Mesendoderm (in vitro differentiated cells): ENCODE data around the gene RUNX2.
A peak's percentile ranks its signal among the peaks of the same experiment; 100 is the strongest.

Experiments
- DNase-seq: peaks from one replicate; pipeline ENCODE4 v3.0.0; 2013
- H2AK5ac ChIP-seq: 2 replicates; pipeline ENCODE4 v1.6.1; 2013; ENCODE audit warnings: low read length, inconsistent platforms
- H2BK120ac ChIP-seq: 2 replicates; pipeline ENCODE4 v1.6.1; 2013; ENCODE audit warnings: low read depth, mild to moderate bottlenecking, low read length, moderate library complexity, mixed read lengths
- H2BK15ac ChIP-seq: replicated peaks from 2 replicates; pipeline ENCODE4 v1.6.1; 2013; ENCODE audit warnings: low read depth, mild to moderate bottlenecking, moderate library complexity
- H2BK5ac ChIP-seq: 2 replicates; pipeline ENCODE4 v1.6.1; 2013; ENCODE audit warnings: low read length, inconsistent platforms
- H3K18ac ChIP-seq: 2 replicates; pipeline ENCODE4 v1.6.1; 2013; ENCODE audit warnings: mild to moderate bottlenecking, low read length, mixed read lengths
- H3K23ac ChIP-seq: one replicate; pipeline ENCODE4 v1.6.1; 2013; ENCODE audit warnings: low read length
- H3K27ac ChIP-seq: 2 replicates; pipeline ENCODE4 v1.5.1; 2013; ENCODE audit warnings: low read depth, mild to moderate bottlenecking, inconsistent platforms, low read length, moderate library complexity
- H3K27me3 ChIP-seq: 2 replicates; pipeline ENCODE4 v1.6.1; 2013; ENCODE audit warnings: low read length, control low read depth, mild to moderate bottlenecking, inconsistent platforms; ENCODE audit not compliant: insufficient read depth, poor library complexity
- H3K36me3 ChIP-seq: 2 replicates; pipeline ENCODE4 v1.6.1; 2013; ENCODE audit warnings: low read length, inconsistent platforms; ENCODE audit not compliant: control insufficient read depth, insufficient read depth
- H3K4ac ChIP-seq: one replicate; pipeline ENCODE4 v1.6.1; 2013; ENCODE audit warnings: low read depth, mild to moderate bottlenecking, low read length, moderate library complexity
- H3K4me1 ChIP-seq: 2 replicates; pipeline ENCODE4 v1.6.1; 2013; ENCODE audit warnings: low read depth, low read length, inconsistent platforms; ENCODE audit not compliant: control insufficient read depth
- H3K4me2 ChIP-seq: 2 replicates; pipeline ENCODE4 v1.6.1; 2013; ENCODE audit warnings: low read length
- H3K4me3 ChIP-seq: 2 replicates; pipeline ENCODE4 v1.5.1; 2013; ENCODE audit warnings: mild to moderate bottlenecking, low read length
- H3K56ac ChIP-seq: one replicate; pipeline ENCODE4 v1.6.1; 2013; ENCODE audit warnings: low read length
- H3K79me1 ChIP-seq: 2 replicates; pipeline ENCODE4 v1.6.1; 2013; ENCODE audit warnings: low read length, inconsistent platforms
- H3K79me2 ChIP-seq: 2 replicates; pipeline ENCODE4 v1.6.1; 2013; ENCODE audit warnings: mild to moderate bottlenecking, low read length; ENCODE audit not compliant: control insufficient read depth, insufficient read depth
- H3K9ac ChIP-seq: 2 replicates; pipeline ENCODE4 v1.6.1; 2013; ENCODE audit warnings: low read length, inconsistent platforms
- H4K5ac ChIP-seq: one replicate; pipeline ENCODE4 v1.6.1; 2013; ENCODE audit warnings: low read length
- H4K8ac ChIP-seq: one replicate; pipeline ENCODE4 v1.6.1; 2013; ENCODE audit warnings: low read depth, mild to moderate bottlenecking, control low read depth, low read length, moderate library complexity
- WGBS: extraction: QIAGEN DNeasy Blood & Tissue Kit; methylation state at CpG from one replicate; pipeline ENCODE4 v1.1.7; 2013; ENCODE audit warnings: low lambda C conversion rate, missing lambda C conversion rate; ENCODE audit not compliant: insufficient coverage; ENCODE audit errors: extremely low coverage; 5-methylcytosine and 5-hydroxymethylcytosine counted together

The RUNX2 gene

GRCh38 chr6:45563844-45564243, 235.7 kb downstream of the RUNX2 start:
- Histone ChIP-seq H3K36me3 (no peaks in the 10 kb centered on the region), H4K8ac (no peak overlapping the region), H3K27ac (no peak overlapping the region), H2BK5ac (no peak overlapping the region), H3K4me2 (no peak overlapping the region), H3K4ac (no peak overlapping the region), H3K56ac (no peak overlapping the region), H3K4me1 (no peaks in the 10 kb centered on the region), H3K79me1 (no peaks in the 10 kb centered on the region), H3K18ac (no peak overlapping the region), H2BK15ac (no peak overlapping the region), H2AK5ac (no peak overlapping the region), H3K27me3 (no peaks in the 10 kb centered on the region), H4K5ac (no peak overlapping the region), H3K79me2 (no peaks in the 10 kb centered on the region), H3K9ac (no peak overlapping the region), H2BK120ac (no peak overlapping the region), H3K4me3 (no peak overlapping the region), H3K23ac (no peak overlapping the region)
- no CpG with 5 or more reads among the region's 2 CpGs for WGBS
- no peak for DNase-seq

- no peak overlapping the region for H3K4me2 ChIP-seq
- H3K18ac ChIP-seq, result no peak overlapping the region
- no CpG with 5 or more reads among the region's 4 CpGs for WGBS
- H3K4me1 ChIP-seq, result no peaks in the 10 kb centered on the region
- no peaks in the 10 kb centered on the region for H3K27me3 ChIP-seq
- H2BK120ac ChIP-seq, result no peak overlapping the region
- no peak overlapping the region for H2AK5ac ChIP-seq
- H3K79me1 ChIP-seq, result no peaks in the 10 kb centered on the region
- H4K5ac ChIP-seq, result no peak overlapping the region
- no peak overlapping the region for H3K23ac ChIP-seq
- no peak overlapping the region for H2BK15ac ChIP-seq
- no peak overlapping the region for H2BK5ac ChIP-seq
- no peaks in the 10 kb centered on the region for H3K36me3 ChIP-seq
- H3K27ac ChIP-seq, result no peak overlapping the region
- H3K4ac ChIP-seq, result no peak overlapping the region
- H4K8ac ChIP-seq, result no peak overlapping the region
- peak; percentile 96 for DNase-seq
- H3K9ac ChIP-seq, result no peak overlapping the region
- H3K56ac ChIP-seq, result no peak overlapping the region
- H3K4me3 ChIP-seq, result no peak overlapping the region
- no peaks in the 10 kb centered on the region for H3K79me2 ChIP-seq
These were observed 238.8 kb downstream of the RUNX2 start for GRCh38 chr6:45566882-45567281.

- Histone ChIP-seq H2AK5ac (no peak overlapping the region), H3K23ac (no peak overlapping the region), H2BK15ac (no peak overlapping the region), H3K27me3 (no peaks in the 10 kb centered on the region), H3K18ac (no peak overlapping the region), H2BK5ac (no peak overlapping the region), H3K36me3 (no peaks in the 10 kb centered on the region), H4K8ac (no peak overlapping the region), H3K4me1 (no peaks in the 10 kb centered on the region), H3K27ac (no peak overlapping the region), H3K79me1 (no peaks in the 10 kb centered on the region), H4K5ac (no peak overlapping the region), H3K79me2 (no peaks in the 10 kb centered on the region), H3K56ac (no peak overlapping the region), H3K4ac (no peak overlapping the region), H3K4me3 (no peak overlapping the region), H3K9ac (no peak overlapping the region), H2BK120ac (no peak overlapping the region), H3K4me2 (no peak overlapping the region)
- WGBS, result no CpG with 5 or more reads among the region's 2 CpGs
- no peak for DNase-seq
These were observed 239.7 kb downstream of the RUNX2 start for GRCh38 chr6:45567879-45568278.

- DNase-seq, result no peak
- Histone ChIP-seq H3K79me2 (no peaks in the 10 kb centered on the region), H3K18ac (no peak overlapping the region), H2BK15ac (no peak overlapping the region), H3K23ac (no peak overlapping the region), H3K27me3 (no peaks in the 10 kb centered on the region), H3K4me1 (no peaks in the 10 kb centered on the region), H2AK5ac (no peak overlapping the region), H3K4me2 (no peak overlapping the region), H2BK120ac (no peak overlapping the region), H3K4me3 (no peak overlapping the region), H3K36me3 (no peaks in the 10 kb centered on the region), H3K56ac (no peak overlapping the region), H4K5ac (no peak overlapping the region), H3K79me1 (no peaks in the 10 kb centered on the region), H3K27ac (no peak overlapping the region), H2BK5ac (no peak overlapping the region), H4K8ac (no peak overlapping the region), H3K4ac (no peak overlapping the region), H3K9ac (no peak overlapping the region)
- no CpG with 5 or more reads among the region's 5 CpGs for WGBS
These were observed 240.5 kb downstream of the RUNX2 start for GRCh38 chr6:45568626-45569025.

- Histone ChIP-seq H3K27ac (no peak overlapping the region), H3K18ac (no peak overlapping the region), H4K8ac (no peak overlapping the region), H2BK15ac (no peak overlapping the region), H3K79me2 (no peaks in the 10 kb centered on the region), H3K4me3 (no peak overlapping the region), H3K79me1 (no peaks in the 10 kb centered on the region), H3K9ac (no peak overlapping the region), H3K56ac (no peak overlapping the region), H3K36me3 (no peaks in the 10 kb centered on the region), H3K4ac (no peak overlapping the region), H3K23ac (no peak overlapping the region), H4K5ac (no peak overlapping the region), H2BK5ac (no peak overlapping the region), H2BK120ac (no peak overlapping the region), H2AK5ac (no peak overlapping the region), H3K27me3 (no peaks in the 10 kb centered on the region), H3K4me2 (no peak overlapping the region), H3K4me1 (no peaks in the 10 kb centered on the region)
- DNase-seq, result no peak
- no CpG with 5 or more reads among the region's 6 CpGs for WGBS
These were observed 241.2 kb downstream of the RUNX2 start for GRCh38 chr6:45569210-45569945.

- Histone ChIP-seq H3K4ac (no peak overlapping the region), H3K4me2 (no peak overlapping the region), H2AK5ac (no peak overlapping the region), H4K5ac (no peak overlapping the region), H3K9ac (no peak overlapping the region), H3K4me3 (no peak overlapping the region), H3K18ac (no peak overlapping the region), H2BK15ac (no peak overlapping the region), H3K36me3 (no peaks in the 10 kb centered on the region), H3K56ac (no peak overlapping the region), H3K27me3 (no peaks in the 10 kb centered on the region), H4K8ac (no peak overlapping the region), H3K79me1 (no peaks in the 10 kb centered on the region), H2BK5ac (no peak overlapping the region), H3K23ac (no peak overlapping the region), H3K79me2 (no peaks in the 10 kb centered on the region), H3K4me1 (no peaks in the 10 kb centered on the region), H3K27ac (no peak overlapping the region), H2BK120ac (no peak overlapping the region)
- DNase-seq, result no peak
- no CpG with 5 or more reads among the region's 3 CpGs for WGBS
These were observed 243.0 kb downstream of the RUNX2 start for GRCh38 chr6:45571159-45571558.
